Left renal cortex interstitium (tissue), 4 donors: ENCODE results near the gene DNM3. TPM values are rescaled to one million over a fixed set of nuclear protein-coding genes. Genes with fewer than 3 reads are reported as not detected.

Experiments used
- DNase-seq, 4 donors: peaks; one replicate each; pipeline ENCODE4 v3.0.0-alpha.2; 2013; ENCODE audit warnings: low read depth in 4 of 4, low spot score in 2 of 4, missing footprints in 1 of 4
- polyA plus RNA-seq, 4 donors: library from polyadenylated mRNA; unstranded; fragments of 120-200 nt; gene quantifications; one replicate each; pipeline ENCODE4 v1.2.1, GENCODE V29; 2013; ENCODE audit not compliant: insufficient read length in 4 of 4

DNM3 gene
- polyA plus RNA-seq, 4 donors = 3.5 to 5.8 (median 4.5) TPM

DNA sequence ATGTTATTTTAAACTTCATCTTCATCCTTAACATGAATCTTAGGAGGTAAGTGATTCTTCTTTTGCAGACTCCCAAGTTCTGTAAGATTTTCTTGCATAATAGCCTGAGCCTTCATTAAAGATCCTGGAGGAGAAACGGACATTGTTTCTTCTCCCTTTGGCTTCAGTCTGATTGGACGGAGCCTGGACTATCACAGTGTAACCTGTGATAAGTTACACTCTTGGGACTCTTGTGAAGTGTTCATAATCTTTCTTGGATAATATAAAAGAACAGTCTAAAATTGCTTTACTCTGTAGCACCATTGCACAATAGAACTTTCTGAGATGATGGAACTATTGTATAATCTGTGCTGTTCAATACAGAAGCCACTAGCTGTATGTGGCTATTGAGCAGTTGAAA lies 244.8 kb downstream of the DNM3 start:
- no peak for DNase-seq

GRCh38 chr1:172088256-172088655 lies 247.0 kb downstream of the DNM3 start:
- no peak for DNase-seq

- no peak for DNase-seq
Measured at GRCh38 chr1:172089768-172090510, 248.6 kb downstream of the DNM3 start.

DNA sequence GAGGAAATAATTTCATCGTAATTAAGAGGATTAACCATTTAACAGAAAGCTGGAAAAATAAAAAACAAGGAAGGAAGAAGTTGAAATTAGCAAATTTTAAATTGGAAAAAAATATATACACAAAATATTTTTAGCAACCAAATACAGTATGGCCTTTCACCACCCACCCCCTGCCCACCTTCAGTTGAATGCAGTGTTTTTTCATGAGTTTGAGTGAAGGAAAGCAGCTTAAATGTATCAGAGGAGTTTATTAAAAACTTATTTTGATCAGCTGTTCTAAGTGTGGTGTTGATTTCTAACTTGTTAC lies 249.2 kb downstream of the DNM3 start:
- no peak for DNase-seq

DNA sequence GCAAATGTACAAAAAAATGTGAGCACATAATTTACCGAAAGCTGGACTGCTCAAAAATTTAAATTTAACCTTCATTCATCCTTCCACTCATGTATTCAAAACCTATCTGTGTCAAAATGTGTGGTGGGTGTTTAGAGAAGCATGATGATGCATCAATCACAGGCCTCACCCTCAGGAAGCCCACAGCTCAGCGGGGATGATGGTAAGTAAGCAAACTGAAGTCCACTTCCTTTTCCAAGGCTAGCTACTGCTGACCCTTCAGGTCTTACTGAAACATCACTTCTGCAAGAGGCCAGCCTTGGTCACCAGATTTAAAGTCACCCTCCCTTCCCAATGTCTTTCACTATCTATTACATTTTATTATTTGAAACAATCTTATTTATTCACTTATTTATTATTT lies 254.5 kb downstream of the DNM3 start:
- DNase-seq = no peak

DNA sequence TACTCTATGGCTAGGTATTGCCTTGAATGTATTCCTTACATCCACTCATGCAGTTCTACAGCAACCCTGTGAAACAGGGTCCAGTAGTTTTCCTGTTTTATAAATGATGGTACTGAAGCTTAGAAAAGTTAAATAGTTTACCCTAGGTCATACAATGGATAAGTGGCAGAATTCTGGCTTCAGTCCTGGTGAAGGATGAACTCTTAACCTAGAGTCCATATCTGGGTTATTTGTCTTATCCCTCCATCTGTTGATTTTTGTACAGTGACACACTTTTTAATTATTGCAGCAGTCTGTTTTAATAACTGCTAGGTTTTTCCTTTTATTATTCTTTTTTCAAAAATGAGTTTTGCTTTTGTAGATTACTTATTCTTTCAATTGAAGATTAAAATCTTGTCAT lies 263.9 kb downstream of the DNM3 start:
- DNase-seq = no peak

DNA sequence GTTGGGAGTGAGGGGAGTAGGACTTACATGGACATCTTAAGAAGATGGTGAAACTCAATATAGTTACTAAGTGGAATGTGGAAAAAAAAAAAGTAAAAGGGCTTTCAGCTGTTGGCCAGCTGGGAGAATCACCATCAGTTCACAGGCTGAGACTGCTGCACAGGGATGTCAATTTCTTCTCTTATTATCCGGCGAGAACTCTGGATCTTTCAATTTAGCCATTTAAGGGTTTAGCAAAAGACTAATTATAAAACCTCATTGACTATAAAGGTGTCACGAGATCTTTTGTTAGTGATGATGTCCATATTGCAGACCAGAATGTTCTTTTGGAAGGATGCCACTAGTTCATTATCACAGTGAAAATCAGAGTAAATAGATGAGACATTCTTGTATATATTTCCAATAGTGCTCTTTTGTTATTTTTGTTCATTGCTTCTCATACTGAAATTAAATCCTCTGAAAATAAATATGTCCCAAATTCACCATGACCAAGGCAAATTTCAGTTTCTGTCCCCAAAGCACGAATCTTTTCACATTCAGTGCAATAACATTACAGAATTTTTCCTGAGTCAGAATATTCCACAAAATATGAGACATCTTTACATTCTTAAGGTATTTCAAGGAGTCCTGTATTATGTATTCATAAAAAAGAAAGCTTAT lies 266.1 kb downstream of the DNM3 start:
- no peak for DNase-seq

DNA sequence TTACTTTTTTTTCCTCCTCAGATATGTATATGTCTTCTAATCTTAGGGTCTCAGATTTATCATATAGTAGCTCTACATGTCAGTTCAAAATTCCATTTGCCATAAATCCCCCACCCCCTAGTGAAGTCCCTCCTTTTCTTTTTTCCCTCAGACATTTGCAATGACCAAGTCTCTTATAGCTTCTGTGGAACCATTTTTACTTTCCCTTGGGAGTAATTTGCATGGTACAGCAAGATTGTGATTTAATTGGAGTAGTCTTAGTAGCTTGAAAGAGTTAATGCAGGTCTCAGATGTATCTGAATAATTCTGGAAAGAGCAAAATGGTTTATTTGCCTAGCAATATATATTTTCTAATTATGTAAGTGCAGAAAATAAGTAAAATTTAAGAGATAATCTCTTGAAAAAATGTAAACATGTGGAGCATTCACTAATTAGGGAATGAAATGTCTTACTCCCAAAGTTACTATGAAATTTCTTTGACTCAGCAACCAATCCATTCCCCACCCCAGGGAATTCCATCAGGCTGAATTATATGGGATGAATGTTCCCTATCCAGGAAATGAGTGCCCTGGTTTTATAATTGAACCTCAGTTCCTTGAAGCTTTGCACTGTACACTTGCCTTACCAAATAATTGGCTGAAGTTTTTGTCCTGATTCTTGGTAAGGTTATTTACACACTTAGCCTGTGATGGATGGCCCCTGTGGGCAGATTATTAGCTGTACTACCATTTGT lies 267.0 kb downstream of the DNM3 start:
- no peak for DNase-seq

DNA sequence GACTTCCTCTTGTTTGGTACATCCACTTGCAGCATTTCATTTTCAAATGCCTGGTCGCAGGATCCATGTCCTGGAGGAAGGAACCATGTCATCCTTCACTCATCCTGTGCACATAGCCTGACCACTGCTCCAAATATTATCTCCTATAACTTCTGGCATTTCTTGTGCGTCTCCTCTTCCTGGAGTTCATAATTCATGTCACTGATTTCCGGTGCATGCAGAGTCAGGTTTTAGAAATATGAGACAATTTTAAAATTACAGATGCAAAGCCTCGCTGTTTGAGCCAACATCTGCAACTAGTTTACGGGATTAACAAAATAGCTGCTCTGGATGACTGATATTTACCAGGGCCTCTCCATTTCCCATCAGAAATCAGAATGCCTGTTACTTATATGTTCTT lies 268.1 kb downstream of the DNM3 start:
- no peak for DNase-seq

GRCh38 chr1:172112576-172112975 lies 271.3 kb downstream of the DNM3 start:
- no peak for DNase-seq

DNA sequence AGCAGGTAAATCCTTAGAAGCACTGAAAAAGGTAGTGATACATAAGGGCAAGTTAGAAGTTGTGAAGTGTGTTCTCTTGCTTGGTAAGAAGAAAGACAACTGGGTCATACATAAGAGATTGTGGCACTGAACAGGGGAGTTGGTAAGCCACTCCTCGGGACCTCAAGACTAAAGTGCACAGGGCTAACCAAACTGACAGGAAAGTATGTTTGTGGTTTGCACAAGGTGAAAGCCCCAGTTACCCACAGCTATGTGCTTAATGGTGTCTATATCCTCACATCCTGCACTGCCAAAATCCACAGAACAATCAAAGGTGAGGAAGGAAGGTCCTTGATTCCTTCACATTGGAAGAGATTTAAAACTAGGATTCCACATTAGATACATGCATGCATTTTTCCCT lies 276.5 kb downstream of the DNM3 start:
- DNase-seq = no peak

DNA sequence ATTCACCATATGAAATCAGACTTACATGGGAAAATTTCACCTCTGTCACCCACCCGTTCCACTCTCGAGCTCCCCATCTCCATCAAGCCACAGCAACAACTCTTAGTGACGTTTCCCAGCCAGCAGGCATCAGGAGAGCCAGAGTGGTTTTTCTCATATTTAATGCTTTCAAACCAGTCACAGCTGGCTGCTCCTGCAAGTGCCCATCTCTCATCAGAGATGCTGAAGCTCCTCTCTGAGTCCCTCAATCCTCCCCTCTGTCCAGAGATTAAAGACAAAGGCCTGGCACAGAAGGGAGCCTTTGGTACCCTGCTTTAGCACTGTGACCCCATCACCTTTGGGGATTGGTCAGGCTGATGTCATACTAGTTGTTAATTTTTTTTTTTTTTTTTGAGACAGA lies 277.3 kb downstream of the DNM3 start:
- DNase-seq = no peak

- DNase-seq = no peak
Measured at GRCh38 chr1:172119184-172119583, 277.9 kb downstream of the DNM3 start.

- DNase-seq = no peak
Measured at GRCh38 chr1:172120381-172120780, 279.1 kb downstream of the DNM3 start.

DNA sequence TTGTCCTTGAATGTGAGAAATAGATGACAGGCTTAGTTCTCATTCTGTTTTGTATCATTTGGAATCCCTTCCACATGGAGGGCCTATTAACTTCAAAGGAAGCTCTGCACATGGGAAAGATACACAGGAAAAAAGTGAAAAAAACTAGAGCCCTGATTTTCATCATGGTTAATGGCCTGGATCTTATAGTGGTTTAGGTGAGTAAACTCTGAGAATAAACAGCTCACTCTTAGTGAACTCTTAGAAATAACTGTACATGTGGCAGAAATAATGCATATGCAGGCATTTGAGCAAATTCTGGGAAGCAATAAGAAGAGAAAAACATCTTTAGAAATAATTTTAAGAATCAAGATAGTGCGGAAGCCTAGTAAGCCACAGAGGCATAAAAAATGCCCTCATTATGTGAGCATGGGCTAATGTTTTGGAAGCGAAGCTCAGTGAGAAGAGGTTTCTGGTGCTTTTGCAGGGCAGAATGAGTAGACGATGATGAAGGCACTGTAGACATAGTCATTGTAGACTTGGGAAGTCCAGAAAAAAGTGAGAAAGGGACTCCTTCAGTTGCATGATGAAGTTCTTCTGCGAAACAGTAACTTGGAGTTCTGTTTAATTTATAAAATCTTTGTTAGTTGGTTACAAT lies 279.9 kb downstream of the DNM3 start:
- no peak for DNase-seq

GRCh38 chr1:172122381-172122780 lies 281.1 kb downstream of the DNM3 start:
- DNase-seq = no peak

DNA sequence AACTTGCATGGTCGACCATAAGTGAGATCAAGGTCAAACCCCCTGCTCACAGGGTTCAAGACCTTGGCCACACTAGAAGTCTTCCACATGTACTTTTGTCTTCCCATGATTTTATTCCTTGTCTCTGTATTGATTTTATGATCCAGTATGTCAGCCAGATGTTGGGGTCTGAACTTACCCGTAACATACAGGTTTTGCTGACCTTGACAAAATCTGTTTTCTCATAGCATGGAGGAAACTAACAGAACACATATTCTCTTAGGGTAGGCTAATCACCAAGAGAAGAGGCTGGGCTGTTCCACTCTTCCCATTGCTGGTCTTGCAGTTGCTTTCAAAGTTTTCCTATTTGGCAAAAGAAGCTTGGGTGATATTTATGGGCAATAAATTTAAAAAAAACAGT lies 284.0 kb downstream of the DNM3 start:
- no peak for DNase-seq

DNA sequence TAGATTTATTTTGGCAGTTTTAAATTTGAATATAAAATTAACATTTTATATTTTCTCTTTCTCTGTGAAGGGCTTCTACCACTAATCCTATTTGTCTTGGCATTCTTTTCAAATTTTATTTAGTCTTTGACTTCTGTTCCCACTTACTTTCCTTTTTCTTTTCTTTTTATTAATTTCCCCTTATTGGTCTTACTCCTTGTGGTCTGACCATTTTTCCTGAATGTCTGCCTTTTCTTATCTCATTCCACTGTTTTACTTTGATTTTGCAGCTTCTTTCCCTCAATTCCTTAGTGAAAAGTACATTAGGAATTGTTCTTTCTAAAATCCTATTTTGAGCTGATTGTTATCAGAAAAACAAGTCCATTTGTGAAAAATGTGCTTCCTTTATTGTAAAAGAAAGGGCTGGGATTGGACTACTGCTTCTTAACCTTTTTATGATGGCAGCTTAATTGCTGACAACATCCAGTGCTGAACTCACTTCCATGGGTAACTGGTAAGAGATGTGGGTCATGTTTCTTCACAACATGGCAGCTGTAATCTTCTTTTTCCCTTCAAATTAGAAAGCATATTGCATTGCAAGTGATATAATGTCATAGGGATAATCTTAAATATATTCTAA lies 284.6 kb downstream of the DNM3 start:
- no peak for DNase-seq

DNA sequence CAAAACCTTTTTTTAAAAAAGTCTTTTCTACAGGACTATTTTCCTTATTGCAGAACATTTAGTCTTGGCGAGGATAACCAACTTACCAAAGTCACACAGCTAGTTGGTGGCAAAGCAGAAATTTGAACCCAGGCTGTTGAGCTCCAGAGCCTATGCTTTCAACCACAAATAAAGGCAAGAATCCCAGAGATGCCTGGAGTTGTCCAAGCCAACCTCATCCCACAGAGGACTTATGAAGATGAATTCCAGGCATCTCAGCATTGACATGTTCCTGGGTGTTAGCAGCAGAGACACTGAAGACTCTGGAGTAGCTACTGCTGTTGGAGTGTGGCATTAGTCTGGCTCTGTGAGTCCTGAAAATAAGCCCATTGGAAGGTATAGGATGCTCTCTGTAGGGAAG lies 291.5 kb downstream of the DNM3 start:
- no peak for DNase-seq

DNA sequence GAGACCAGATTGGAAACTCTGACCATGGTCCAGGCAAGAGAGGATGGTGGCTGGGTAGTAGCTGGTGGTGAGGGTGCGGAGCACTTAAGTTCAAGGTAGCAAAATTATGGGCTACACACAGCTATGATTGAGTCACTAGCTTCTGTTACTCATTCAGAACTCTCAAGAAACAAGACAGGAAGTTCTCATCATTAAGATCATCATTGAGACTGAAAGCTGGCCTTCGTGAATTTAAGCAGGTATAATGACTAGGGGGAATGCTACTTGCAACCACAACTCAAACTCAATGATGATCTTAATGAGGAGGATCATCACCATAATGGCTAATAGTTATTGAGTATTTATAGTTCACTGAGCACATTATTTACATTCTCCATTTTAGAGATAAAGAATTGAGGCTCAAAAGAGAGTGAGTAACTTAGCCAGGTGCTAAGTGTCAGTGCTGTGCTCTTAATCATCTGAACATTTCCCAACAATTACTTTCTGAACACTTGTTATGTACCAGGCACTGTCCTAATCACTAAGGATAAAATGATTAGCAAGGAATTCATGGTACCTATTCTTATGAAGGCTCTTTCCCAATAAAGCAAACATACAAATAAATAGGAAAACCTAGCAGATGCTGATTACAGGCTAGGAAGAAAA lies 292.9 kb downstream of the DNM3 start:
- no peak for DNase-seq
